B cell (primary cell): ENCODE results near the gene IPO5.

Experiments used
- EZH2 ChIP-seq: IDR thresholded peaks from 2 replicates; pipeline ENCODE4 v1.6.1; 2012; ENCODE audit warnings: borderline replicate concordance, low read depth, mild to moderate bottlenecking, moderate library complexity, low read length; ENCODE audit not compliant: insufficient read depth, poor library complexity, severe bottlenecking
- TF ChIP-seq, protein P1 (sequence below): fragments of 200-600 bp; IDR thresholded peaks from one replicate; pipeline ENCODE4 v1.8.0; 2022; ENCODE audit warnings: antibody characterized with exemption, mild to moderate bottlenecking

- TF ChIP-seq, protein P1, sequence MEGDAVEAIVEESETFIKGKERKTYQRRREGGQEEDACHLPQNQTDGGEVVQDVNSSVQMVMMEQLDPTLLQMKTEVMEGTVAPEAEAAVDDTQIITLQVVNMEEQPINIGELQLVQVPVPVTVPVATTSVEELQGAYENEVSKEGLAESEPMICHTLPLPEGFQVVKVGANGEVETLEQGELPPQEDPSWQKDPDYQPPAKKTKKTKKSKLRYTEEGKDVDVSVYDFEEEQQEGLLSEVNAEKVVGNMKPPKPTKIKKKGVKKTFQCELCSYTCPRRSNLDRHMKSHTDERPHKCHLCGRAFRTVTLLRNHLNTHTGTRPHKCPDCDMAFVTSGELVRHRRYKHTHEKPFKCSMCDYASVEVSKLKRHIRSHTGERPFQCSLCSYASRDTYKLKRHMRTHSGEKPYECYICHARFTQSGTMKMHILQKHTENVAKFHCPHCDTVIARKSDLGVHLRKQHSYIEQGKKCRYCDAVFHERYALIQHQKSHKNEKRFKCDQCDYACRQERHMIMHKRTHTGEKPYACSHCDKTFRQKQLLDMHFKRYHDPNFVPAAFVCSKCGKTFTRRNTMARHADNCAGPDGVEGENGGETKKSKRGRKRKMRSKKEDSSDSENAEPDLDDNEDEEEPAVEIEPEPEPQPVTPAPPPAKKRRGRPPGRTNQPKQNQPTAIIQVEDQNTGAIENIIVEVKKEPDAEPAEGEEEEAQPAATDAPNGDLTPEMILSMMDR, result no peak
- no peak for TF ChIP-seq EZH2
These were observed 21.4 kb upstream of the IPO5 start for GRCh38 chr13:97932036-97932435.
